GM18870 (cell line): ENCODE data around the gene ENDOD1.
"Not testable (repeated sequence)": the region's sequence is repeated elsewhere in the genome, so short reads cannot be mapped to it uniquely, and the experiment has no call there.

Experiments
- ATAC-seq: cut with Tn5 transposase; IDR thresholded peaks from one replicate; pipeline ENCODE4 v1.9.1; 2021; ENCODE audit warnings: moderate library complexity; ENCODE audit not compliant: unreplicated experiment

ENDOD1 gene, protein sequence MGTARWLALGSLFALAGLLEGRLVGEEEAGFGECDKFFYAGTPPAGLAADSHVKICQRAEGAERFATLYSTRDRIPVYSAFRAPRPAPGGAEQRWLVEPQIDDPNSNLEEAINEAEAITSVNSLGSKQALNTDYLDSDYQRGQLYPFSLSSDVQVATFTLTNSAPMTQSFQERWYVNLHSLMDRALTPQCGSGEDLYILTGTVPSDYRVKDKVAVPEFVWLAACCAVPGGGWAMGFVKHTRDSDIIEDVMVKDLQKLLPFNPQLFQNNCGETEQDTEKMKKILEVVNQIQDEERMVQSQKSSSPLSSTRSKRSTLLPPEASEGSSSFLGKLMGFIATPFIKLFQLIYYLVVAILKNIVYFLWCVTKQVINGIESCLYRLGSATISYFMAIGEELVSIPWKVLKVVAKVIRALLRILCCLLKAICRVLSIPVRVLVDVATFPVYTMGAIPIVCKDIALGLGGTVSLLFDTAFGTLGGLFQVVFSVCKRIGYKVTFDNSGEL

DNA sequence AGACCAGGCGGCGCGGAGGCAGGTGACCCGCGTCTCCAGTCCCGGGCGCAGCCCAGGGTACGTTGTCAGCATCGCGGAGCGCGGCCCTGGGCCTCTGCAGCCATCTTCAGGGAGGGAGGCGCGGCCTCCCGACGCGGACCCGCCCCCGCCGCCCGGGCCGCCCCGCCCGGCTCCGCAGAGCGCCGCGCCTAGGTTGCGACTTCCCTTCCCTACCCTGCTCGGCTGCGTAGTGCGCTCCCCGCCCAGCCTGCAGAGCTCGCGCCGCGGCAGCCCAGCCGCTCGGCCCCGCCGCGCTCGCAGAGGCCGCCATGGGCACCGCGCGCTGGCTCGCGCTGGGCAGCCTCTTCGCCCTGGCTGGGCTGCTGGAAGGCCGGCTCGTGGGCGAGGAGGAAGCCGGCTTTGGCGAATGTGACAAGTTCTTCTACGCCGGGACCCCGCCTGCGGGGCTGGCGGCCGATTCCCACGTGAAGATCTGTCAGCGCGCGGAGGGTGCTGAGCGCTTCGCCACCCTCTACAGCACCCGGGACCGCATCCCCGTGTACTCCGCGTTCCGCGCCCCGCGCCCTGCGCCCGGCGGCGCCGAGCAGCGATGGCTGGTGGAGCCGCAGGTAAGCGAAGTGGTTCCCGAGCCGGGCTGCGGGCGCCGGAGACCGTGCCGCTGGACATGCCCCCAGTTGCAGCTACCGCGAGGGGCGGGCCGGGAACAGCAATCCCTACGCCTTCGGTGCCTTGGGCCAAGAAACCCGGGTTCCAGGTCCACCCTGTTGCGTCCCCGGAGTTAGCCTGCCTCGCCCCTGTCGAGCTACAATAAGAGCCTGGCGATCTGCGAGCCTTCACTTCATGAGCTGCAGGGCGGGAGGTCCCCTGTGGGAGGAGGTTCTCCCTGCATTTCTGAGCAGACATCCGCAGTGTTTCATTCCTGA is at the start of gene ENDOD1:
Gene ENDOD1 (plus strand): TSS at position 227 of the 923 bp plus-strand sequence. CDS start 82 bp downstream, at position 309.
- peak; percentile 66 for ATAC-seq

DNA sequence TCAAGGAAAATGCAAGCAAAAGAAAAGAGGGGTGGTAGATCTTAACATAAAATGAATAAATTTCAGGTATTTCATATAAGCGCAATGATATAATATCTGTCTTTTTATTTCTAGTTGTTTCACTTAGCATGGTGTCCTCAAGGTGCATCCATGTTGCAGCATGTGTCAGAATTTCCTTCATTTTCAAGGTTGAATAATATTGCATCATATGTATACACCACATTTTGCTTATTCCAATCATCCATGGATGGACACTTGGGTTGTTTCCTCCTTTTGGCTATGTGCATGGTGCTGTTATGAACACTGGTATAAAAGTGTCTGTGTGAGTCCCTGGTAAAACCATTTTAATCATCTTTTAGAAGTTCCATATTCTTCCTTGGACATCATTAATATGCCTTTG is 47.4 kb upstream of the ENDOD1 start:
- no peak for ATAC-seq

DNA sequence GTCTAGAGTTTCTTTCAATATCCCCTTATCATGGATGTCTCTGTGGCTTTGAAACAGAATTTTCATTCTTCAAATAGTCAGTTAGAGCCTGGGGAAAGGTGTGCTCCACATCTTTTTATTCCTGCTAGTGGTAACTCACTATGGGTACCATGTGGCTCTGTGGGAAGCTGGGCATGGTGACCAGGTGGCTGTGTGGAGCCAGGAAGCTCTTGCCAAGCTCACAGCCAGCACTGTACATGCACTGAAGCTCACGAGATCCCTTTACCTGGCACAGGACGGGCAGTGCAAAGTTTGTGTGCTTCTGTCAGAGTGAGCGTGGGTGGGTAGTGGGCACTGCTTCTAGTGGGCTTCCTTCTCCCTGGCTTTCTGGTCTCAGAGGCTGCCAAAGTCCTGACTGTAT is 46.7 kb upstream of the ENDOD1 start:
- ATAC-seq, result no peak

DNA sequence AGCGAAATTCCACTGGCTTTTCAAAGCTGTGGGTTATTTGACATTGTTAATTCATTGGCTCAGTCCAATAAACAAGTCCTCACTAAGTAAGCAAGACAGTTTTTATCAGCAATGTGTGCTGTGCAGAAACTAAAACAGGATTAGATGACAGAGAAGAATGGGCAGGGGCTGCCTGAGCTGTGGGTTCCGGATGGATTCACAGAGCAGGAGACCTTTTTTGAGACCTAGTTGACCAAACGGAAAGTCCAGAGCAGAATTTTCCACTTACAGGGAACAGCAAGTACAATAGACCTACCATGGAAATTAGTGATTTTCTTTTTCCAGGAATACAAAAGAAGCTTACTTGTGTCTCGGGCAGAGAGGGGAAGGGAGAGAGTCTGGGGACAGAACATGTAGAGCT is 45.6 kb upstream of the ENDOD1 start:
- no peak for ATAC-seq

DNA sequence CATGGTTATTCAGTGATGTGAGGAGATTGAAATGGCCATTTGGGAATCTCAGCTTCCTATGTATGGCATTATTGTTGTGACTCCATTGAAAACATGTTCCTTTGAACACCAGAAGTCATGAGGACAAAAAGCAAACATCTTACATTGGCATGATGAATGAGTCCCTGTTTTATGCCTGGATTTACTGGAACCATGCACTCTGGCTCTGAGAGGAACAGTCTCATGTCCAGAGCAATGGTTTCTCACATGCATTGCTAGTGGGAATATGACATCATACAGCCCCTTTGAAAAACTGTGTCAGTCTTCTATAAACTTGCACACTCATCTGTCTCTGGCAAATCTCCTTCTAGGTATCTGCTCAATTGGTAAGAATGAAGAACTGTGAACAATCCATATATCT is 43.8 kb upstream of the ENDOD1 start:
- ATAC-seq, result no peak

DNA sequence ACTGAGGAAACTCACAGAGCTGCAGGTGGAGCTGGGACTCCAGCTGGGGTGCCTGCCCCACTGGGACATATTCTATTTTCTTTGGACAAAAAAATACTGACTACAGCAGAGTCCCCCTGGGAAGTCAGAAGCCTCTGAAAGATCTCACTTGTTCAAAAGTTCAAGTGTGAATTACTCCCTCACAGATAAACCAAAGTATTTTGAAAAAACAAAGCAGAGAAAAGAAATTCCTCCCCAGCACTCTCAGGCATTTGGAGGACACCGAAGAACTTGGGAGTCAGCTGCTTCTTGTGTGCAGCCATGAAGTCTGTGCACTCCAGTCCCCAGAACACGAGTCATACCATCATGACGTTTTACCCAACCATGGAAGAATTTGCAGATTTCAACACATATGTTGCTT is 40.5 kb upstream of the ENDOD1 start, which contains the start of gene KDM4F:
Gene KDM4F (plus strand): TSS at position 301 of the 400 bp plus-strand sequence.
- ATAC-seq, result not testable (repeated sequence)

DNA sequence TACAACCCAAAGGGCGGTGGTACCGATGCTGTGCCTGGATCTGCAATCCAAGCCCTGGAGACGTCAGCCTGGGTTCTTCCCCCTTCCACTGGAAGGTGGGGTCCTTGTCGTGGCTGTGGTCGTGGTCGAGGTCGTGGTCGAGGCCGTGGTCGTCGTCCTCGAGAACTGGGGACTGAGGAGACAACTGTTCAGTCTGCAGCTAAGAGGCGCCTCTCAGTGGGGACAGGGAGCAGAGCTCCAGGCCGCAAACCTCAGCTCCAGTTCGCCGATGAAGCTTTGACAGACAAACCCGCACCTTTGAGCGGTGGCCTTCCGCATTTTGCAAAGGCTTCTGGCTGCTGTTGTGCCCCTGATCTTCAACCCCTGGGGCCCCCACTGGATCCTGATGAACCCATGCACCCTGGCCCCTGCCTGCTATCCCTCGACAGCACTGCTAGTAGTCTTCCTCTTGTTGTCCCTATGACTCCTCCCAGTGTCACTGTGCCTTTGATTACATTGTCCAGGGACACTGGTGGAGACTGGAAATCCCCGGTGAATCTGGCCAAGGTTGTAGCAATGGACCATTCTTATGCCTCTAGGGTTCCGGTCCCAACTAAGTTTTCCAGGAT is 38.9 kb upstream of the ENDOD1 start:
- ATAC-seq, result no peak

DNA sequence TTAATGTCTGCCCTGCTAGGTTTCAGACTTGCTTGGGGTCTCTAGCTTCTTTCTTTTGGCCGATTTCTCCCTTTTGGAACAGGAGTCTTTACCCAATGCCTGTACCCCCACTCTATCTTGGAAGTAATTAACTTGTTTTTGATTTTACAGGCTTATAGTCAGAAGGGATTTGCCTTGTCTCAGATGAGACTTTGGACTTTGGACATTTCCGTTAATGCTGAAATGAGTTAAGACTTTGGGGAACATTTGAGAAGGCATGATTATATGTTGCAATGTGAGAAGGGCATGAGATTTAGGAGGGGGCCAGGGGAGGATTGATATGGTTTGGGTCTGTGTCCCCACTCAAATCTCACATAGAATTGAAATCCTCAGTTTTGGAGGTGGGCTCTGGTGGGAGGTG is 35.3 kb upstream of the ENDOD1 start:
- no peak for ATAC-seq

DNA sequence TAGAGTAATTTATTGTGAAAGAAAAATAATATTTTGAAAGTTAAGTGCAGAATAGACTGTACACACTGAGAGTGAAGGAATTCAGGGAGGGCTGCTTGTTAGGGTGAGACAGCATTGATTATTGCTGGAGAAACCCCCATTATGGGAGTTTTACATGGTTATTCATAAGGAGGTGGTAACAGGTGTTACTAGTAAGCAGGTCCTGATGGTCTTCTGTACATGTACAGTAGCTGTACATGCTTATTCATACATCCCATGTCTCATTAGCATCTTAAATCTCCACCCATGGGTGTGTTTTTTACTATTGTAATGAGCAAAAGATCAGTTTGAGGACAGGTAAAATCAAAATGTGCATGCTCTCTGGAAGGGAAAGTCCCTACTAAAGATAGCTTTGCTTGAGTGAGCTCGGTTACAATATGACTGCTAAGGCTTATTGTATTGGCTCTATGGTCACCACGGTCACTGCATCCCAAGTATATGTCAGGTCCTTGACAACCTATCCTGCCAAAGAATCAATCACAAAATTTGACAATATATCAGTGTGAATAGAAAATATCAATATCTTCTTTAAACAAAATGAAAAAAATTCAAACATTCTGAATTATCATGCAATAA is 34.3 kb upstream of the ENDOD1 start:
- peak; percentile 97 for ATAC-seq

DNA sequence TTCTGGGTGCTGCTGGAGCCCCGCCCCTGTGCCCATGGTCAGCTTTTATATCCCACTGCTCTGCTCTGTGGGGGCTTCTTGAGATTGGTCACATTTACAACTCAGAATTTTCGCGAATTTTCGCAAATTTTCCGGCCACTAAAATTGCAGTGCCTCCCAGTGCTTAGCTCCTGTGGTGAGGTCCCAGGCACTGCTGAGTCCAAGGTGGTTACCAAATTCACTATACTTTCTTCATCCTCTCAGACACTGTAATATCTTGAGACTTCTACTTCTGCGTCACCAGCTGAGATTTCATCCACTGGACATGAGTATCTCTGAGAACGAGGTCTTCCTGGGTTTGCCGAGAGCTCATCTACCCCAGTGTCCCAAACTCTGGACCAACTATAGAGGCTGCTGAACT is 31.7 kb upstream of the ENDOD1 start:
- ATAC-seq, result no peak

DNA sequence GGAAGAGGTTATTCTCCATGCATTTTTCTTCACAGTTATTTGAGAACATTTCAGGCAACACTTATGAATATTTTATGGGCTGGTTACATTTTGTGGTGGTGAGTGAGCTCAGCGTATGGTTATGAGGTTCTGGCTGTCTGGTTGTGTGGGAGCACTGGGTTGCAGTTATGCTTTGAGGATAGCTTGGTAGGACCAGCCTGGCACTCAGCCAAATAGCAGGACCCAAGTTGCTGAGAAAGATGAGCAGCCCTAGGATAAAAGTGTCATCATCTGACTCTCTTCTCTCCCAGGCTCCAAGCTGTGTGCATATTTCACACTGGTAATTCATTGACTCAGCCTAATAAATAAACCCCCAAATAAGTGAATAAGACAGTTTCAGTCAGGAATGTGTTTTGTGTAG is 31.0 kb upstream of the ENDOD1 start:
- ATAC-seq, result no peak

DNA sequence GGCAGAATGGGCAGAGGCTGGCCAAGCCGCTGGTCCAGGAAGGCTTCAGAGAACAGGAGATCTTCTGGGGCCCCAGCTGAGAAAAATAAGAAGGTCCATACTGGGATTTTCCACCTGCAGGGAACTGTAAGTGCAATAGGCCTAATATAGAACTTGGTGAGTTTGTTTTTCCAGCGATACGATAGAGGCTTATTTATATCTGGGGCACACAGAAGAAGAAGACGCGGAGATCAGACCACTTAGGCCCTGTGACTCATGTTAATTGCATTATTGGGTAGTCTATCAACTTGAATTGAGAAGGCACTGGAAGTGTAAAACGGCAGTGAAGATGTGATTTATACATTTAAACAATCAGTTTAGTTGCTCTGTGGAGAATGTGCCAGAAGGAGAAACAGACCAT is 30.6 kb upstream of the ENDOD1 start:
- ATAC-seq, result no peak

DNA sequence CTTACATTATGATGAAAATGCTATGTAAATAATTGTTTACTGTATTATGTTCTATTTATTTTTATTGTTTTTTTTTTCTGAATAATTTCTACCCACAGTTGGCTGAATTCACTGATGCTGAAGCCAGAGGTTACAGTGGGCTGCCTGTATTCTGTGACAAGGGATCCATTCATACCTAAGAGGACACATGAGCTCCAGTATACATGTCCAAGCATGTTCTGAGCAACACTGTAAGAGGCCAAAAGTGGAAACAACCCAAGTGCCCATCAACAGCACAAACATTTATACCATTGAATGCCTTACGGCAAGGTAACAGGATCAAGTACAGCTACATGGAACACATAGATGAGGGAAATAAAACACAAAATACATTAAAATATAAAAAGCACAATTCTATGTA is 24.3 kb upstream of the ENDOD1 start:
- ATAC-seq, result no peak

DNA sequence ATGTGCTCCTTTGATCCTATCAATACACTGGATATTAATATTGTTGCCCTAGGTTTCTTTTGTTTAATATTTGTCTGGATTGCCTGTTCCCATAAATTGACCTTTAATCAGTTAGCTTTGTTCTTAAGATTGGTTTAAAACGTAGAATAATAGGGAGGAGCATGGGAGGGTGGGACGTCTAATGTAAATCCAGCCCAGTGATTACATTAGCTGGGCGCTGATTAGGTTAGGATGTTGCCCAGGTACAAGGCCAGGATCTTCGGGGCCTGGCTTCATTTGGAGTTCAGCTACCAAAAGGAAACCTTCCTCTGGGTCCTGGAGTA is 23.0 kb upstream of the ENDOD1 start, which contains the start of gene SRSF8:
Gene SRSF8 (plus strand): TSS at position 204 of the 323 bp plus-strand sequence. CDS start 308 bp downstream, outside the sequence.
- ATAC-seq, result peak; percentile 36

DNA sequence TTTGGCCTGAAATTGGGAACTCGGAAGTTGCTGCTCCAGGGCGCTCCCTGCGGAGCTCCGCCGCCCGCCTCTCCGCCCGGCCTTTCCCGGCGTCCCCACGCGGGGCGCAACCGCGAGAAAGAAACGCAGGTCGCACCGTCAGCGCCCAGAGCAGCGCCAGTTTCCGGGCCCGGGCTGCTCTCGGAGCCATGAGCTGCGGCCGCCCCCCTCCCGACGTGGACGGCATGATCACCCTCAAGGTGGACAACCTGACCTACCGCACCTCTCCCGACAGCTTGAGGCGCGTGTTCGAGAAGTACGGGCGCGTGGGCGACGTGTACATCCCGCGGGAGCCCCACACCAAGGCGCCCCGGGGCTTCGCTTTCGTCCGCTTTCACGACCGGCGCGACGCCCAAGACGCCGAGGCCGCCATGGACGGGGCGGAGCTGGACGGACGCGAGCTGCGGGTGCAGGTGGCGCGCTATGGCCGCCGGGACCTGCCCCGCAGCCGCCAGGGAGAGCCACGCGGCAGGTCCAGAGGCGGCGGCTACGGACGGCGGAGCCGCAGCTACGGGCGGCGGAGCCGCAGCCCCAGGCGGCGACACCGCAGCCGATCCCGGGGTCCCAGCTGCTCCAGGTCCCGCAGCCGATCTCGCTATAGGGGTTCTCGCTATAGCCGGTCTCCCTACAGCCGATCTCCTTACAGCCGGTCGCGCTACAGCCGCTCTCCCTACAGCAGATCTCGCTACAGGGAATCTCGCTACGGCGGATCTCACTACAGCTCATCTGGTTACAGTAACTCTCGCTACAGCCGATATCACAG is 22.4 kb upstream of the ENDOD1 start:
- peak; percentile 49 for ATAC-seq

DNA sequence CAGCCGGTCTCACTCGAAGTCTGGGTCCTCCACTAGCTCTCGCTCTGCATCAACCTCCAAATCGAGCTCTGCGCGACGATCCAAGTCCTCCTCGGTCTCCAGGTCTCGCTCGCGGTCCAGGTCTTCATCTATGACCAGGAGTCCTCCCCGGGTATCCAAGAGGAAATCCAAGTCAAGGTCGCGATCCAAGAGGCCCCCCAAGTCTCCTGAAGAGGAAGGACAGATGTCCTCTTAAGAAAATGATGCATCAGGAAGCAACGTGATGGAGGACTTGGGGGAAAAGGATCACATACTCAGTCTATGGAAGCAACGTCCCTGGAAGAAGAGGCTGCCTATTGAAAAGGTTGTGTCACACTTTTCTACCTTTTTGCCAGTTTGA is 21.8 kb upstream of the ENDOD1 start:
- ATAC-seq, result no peak

DNA sequence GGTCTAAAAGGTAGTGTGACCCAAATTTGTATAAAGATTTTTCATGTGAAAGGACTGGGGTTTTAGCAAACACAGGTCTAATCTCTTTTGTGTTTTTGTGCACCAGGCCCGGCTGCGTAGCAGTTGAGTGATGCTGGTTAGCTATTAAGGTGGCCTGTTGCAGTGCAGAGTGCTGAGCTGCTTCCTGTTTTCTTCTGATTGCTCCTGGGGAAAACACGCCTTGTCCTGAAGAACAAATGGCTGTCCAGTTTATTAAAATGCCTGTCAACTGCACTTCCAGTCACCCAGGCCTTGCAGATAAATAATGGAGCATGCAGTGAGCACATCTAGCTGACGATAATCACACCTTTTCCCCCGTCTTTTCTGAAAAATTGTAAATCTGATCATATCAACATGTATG is 21.1 kb upstream of the ENDOD1 start:
- peak; percentile 70 for ATAC-seq

DNA sequence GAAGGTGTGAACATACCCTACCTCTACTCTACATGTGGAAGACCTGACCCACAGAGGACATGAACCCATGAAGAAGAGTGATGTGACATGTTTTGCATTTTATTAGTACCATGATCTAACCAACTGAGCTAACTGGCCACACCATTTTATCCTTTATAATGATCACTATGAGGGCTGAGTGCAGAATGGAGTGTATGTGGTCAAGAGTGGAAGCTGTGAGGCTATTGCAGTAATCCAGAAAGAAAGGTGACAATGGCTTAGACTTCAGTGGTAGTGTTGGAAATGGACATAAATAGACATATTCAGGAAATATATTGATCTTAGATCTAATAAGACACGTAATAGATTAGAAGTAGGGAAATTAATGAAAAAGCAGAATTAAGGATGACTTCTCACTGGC is 19.2 kb upstream of the ENDOD1 start:
- no peak for ATAC-seq

DNA sequence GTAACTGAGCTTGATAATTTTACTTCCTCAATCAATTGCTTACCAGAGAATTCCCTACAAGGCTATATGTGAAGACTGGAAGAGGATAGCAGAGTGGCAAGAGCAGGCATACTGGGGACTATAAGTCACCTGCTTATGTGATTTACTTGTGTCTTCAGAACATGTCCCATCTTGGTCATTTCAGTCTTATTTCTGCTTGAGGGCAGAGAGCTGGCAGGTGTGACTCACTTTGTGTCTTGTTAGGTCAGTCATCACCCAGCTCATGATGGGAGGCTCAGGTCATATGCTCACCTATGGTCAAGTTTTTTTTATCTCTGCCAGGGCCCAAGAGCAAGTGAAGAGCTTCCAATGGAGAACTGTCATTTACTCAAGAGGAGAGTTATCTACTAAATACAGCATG is 16.7 kb upstream of the ENDOD1 start:
- no peak for ATAC-seq
